Tibial artery (tissue), 4 donors: ENCODE results near the gene COL5A2.

ENCODE experiments used
- DNase-seq, 2 donors: peaks; one replicate each; pipeline ENCODE4 v3.0.0-alpha.2; 2019
- H3K27ac ChIP-seq, 2 donors: fragments of 200-600 bp; sonication (generic) in 1 of 2; 1 replicate in 1 of 2; 2 replicates in 1 of 2; pipeline ENCODE4 v1.5.1; 2018 to 2019; ENCODE audit warnings: mild to moderate bottlenecking in 1 of 2
- H3K27me3 ChIP-seq, 2 donors: fragments of 200-600 bp; sonication (generic) in 1 of 2; one replicate each; pipeline versions ENCODE4 v1.5.1 to v1.6.0; 2016 to 2019
- H3K36me3 ChIP-seq, 3 donors: fragments of 200-600 bp; sonication (generic) in 2 of 3; one replicate each; pipeline ENCODE4 v1.5.1; 2016 to 2019; ENCODE audit warnings: mild to moderate bottlenecking in 2 of 3
- H3K4me1 ChIP-seq, 4 donors: fragments of 200-600 bp; sonication (generic) in 2 of 4; 1 replicate in 3 of 4; 2 replicates in 1 of 4; pipeline ENCODE4 v1.5.1; 2016 to 2019
- H3K4me3 ChIP-seq, 2 donors: fragments of 200-600 bp; sonication (generic) in 1 of 2; 1 replicate in 1 of 2; 2 replicates in 1 of 2; pipeline ENCODE4 v1.5.1; 2018 to 2019; ENCODE audit warnings: mild to moderate bottlenecking in 2 of 2
- H3K9me3 ChIP-seq, 3 donors: fragments of 200-600 bp; sonication (generic) in 1 of 3; one replicate each; pipeline ENCODE4 v1.5.1; 2016 to 2019
- CTCF ChIP-seq, 2 experiments: fragments of 200-600 bp in 1 of 2; fragments of 450-650 bp in 1 of 2; IDR thresholded peaks; one replicate each; pipeline ENCODE4 v1.5.1; 2017 to 2019; ENCODE audit warnings: antibody characterized with exemption in 2 of 2, mild to moderate bottlenecking in 1 of 2, moderate library complexity in 1 of 2
- intact Hi-C: fragments of 100-400 bp; cut with DNase I; formaldehyde crosslinking; loops from one replicate; pipeline ENCODE4 v1.15.0; 2023; ENCODE audit warnings: low total_unique reads

The COL5A2 gene

GRCh38 chr2:189175869-189176433 is 3.6 kb downstream of the COL5A2 start:
- Histone ChIP-seq H3K9me3 (no peaks in the 10 kb centered on the region), H3K36me3 (no peaks in the 10 kb centered on the region), H3K4me1 (peaks cover 0 to 63% (median 12%) of the 10 kb centered on the region in 4 donors), H3K4me3 (peak overlapping the region; percentile 58 to 59), H3K27ac (peak overlapping the region; percentile 70 to 75), H3K27me3 (no peaks in the 10 kb centered on the region)
- DNase-seq = no peak
- intact Hi-C loops = no loop called here
- TF ChIP-seq CTCF (IDR thresholded peaks at IDR 0.05) = no peak

GRCh38 chr2:189171956-189172609 is 7.5 kb downstream of the COL5A2 start:
- Histone ChIP-seq H3K36me3 (no peaks in the 10 kb centered on the region), H3K27ac (peak overlapping the region; percentile 56), H3K27me3 (no peaks in the 10 kb centered on the region), H3K4me1 (peaks cover 0 to 91% (median 25%) of the 10 kb centered on the region in 4 donors), H3K4me3 (no peak overlapping the region), H3K9me3 (no peaks in the 10 kb centered on the region)
- no peak for DNase-seq
- peak; percentile 12 to 22 for TF ChIP-seq CTCF (IDR thresholded peaks at IDR 0.05)
- intact Hi-C loops = no loop called here

- peaks cover 0 to 97% (median 40%) of the 10 kb centered on the region in 4 donors for H3K4me1 ChIP-seq
- H3K9me3 ChIP-seq = no peaks in the 10 kb centered on the region
- no peaks in the 10 kb centered on the region for H3K27me3 ChIP-seq
- no peak for TF ChIP-seq CTCF (IDR thresholded peaks at IDR 0.05)
- intact Hi-C loops = no loop called here
- no peak for DNase-seq
- H3K27ac ChIP-seq = peak overlapping the region; percentile 5 to 13
- H3K4me3 ChIP-seq = no peak overlapping the region
- no peaks in the 10 kb centered on the region for H3K36me3 ChIP-seq
These were observed 10.6 kb downstream of the COL5A2 start for GRCh38 chr2:189168856-189169499.

- no peaks in the 10 kb centered on the region for H3K36me3 ChIP-seq
- H3K27me3 ChIP-seq = no peaks in the 10 kb centered on the region
- H3K4me1 ChIP-seq = peaks cover 0 to 96% (median 37%) of the 10 kb centered on the region in 4 donors
- TF ChIP-seq CTCF (IDR thresholded peaks at IDR 0.05) = no peak
- intact Hi-C loops = no loop called here
- H3K4me3 ChIP-seq = no peak overlapping the region
- no peaks in the 10 kb centered on the region for H3K9me3 ChIP-seq
- H3K27ac ChIP-seq = peak overlapping the region; percentile 16 to 66
- DNase-seq = no peak
These were observed 13.7 kb downstream of the COL5A2 start for GRCh38 chr2:189165656-189166380.

GRCh38 chr2:189164746-189165145 is 14.8 kb downstream of the COL5A2 start:
- H3K27ac ChIP-seq = peak overlapping the region; percentile 61 to 66
- H3K27me3 ChIP-seq = no peaks in the 10 kb centered on the region
- no peak for TF ChIP-seq CTCF (IDR thresholded peaks at IDR 0.05)
- intact Hi-C loops = no loop called here
- peak in 1 of 2 donors; percentile 53 for DNase-seq
- peaks cover 0 to 96% (median 33%) of the 10 kb centered on the region in 4 donors for H3K4me1 ChIP-seq
- H3K4me3 ChIP-seq = no peak overlapping the region
- no peaks in the 10 kb centered on the region for H3K9me3 ChIP-seq
- H3K36me3 ChIP-seq = no peaks in the 10 kb centered on the region
